HEK293T (cell line): ENCODE measurements around the gene INO80E.

Experiments
- BHLHE40 ChIP-seq: fragments of 450-650 bp; IDR thresholded peaks from 2 replicates; pipeline ENCODE4 v1.6.1; 2016; ENCODE audit warnings: mild to moderate bottlenecking, moderate library complexity, borderline replicate concordance
- FOXA1 ChIP-seq: fragments of 450-650 bp; IDR thresholded peaks from 2 replicates; pipeline ENCODE4 v1.6.1; 2016; ENCODE audit warnings: mild to moderate bottlenecking
- FOXK2 ChIP-seq: fragments of 450-650 bp; IDR thresholded peaks from 2 replicates; pipeline ENCODE4 v1.6.1; 2016; ENCODE audit warnings: mild to moderate bottlenecking
- HDGF ChIP-seq: fragments of 450-650 bp; IDR thresholded peaks from 2 replicates; pipeline ENCODE4 v1.6.1; 2017; ENCODE audit warnings: antibody characterized with exemption, borderline replicate concordance
- L3MBTL2 ChIP-seq: fragments of 450-650 bp; conservative IDR thresholded peaks from 2 replicates; pipeline ENCODE4 v1.6.1; 2016; ENCODE audit warnings: mild to moderate bottlenecking
- SP1 ChIP-seq: fragments of 450-650 bp; IDR thresholded peaks from 2 replicates; pipeline ENCODE4 v1.6.1; 2017
- SUZ12 ChIP-seq: fragments of 450-650 bp; IDR thresholded peaks from 2 replicates; pipeline ENCODE4 v1.6.1; 2016; ENCODE audit warnings: mild to moderate bottlenecking
- TF ChIP-seq, protein P1 (sequence below): fragments of 450-650 bp; IDR thresholded peaks from 2 replicates; pipeline ENCODE4 v1.6.1; 2016

DNA sequence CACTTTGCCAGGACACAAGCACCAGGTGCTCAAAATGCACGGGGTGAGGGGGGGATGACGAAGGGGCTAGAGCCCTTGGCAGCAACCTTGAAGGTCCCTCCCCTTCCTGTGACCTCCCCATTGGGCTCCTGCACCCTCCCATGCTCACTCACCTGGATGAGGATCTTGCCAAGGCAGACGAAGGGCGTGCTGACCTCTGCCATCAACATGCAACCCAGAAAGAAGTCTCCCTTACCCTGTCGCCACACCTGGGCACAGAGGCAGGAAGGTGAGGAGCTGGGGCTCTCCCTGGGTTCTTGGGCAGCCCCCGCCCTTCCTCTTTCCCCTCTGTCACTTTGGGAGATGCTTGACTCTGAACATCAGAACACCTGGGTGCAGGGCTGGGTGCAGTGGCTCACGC, 29.5 kb downstream of the INO80E start:
- TF ChIP-seq L3MBTL2 = no peak
- no peak for TF ChIP-seq FOXK2
- no peak for TF ChIP-seq SP1
- TF ChIP-seq BHLHE40 = no peak
- no peak for TF ChIP-seq SUZ12
- TF ChIP-seq, protein P1, sequence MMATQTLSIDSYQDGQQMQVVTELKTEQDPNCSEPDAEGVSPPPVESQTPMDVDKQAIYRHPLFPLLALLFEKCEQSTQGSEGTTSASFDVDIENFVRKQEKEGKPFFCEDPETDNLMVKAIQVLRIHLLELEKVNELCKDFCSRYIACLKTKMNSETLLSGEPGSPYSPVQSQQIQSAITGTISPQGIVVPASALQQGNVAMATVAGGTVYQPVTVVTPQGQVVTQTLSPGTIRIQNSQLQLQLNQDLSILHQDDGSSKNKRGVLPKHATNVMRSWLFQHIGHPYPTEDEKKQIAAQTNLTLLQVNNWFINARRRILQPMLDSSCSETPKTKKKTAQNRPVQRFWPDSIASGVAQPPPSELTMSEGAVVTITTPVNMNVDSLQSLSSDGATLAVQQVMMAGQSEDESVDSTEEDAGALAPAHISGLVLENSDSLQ = no peak
- TF ChIP-seq HDGF = no peak
- no peak for TF ChIP-seq FOXA1
